ENCODE measurements around the gene CAPZA2. TPM values are rescaled to one million over a fixed set of nuclear protein-coding genes. Genes with fewer than 3 reads are reported as not detected.

Gene CAPZA2
- polyA plus RNA-seq, 1 experiment: 188 TPM

- no peak for DNase-seq (ENCODE audit: low read depth, low spot score)
- CTCF ChIA-PET: interaction anchor here (0.6 to 1.1 kb wide), 2 partner anchors 8 to 839 kb away, joined by 3 read pairs; no protein-coding TSS in a partner anchor
- no peak overlapping the region for H3K27ac ChIP-seq (ENCODE audit: low read depth, low read length)
- H3K27me3 ChIP-seq (ENCODE audit: control insufficient read depth, insufficient read depth, low read length): no peaks in the 10 kb centered on the region
- no peak overlapping the region for H3K4me3 ChIP-seq (ENCODE audit: low read depth, low read length)
- POLR2A ChIA-PET: no interaction called here
- TF ChIP-seq CTCF (IDR thresholded peaks at IDR 0.05; ENCODE audit: low read depth, low read length): no peak
- no peaks in the 10 kb centered on the region for H3K9me3 ChIP-seq (ENCODE audit: control insufficient read depth, insufficient read depth, low read length)
These were observed 60.2 kb downstream of the CAPZA2 start for GRCh38 chr7:116922545-116922944.

DNA sequence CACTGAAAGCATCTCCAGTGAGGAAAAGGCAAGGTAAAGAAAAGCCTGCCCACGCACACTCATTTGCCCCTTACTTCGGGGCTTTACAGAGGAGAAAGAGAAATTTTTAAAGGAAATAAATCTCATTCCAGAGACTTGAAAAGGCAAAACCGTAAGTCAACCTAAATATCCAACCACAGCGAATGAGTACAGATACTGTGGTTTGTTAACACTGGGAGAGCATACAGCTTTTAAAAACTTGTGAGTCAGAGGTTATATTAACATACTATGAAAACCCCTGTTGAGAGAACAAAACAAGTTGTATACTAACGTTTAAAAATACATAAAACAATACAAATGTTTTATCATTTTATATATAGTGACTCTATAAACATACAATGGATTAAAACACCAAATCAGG lies 62.4 kb downstream of the CAPZA2 start:
- ChIA-PET POLR2A (no interaction called here), CTCF (interaction anchor here (0.7 kb wide), 1 partner anchor 15 kb away, joined by 4 read pairs; no protein-coding TSS in a partner anchor)
- peak; percentile 3 for DNase-seq (ENCODE audit: low read depth, low spot score)
- H3K27ac ChIP-seq (ENCODE audit: low read depth, low read length): no peak overlapping the region
- no peaks in the 10 kb centered on the region for H3K27me3 ChIP-seq (ENCODE audit: control insufficient read depth, insufficient read depth, low read length)
- no peaks in the 10 kb centered on the region for H3K9me3 ChIP-seq (ENCODE audit: control insufficient read depth, insufficient read depth, low read length)
- TF ChIP-seq CTCF (IDR thresholded peaks at IDR 0.05; ENCODE audit: low read depth, low read length): no peak
- no peak overlapping the region for H3K4me3 ChIP-seq (ENCODE audit: low read depth, low read length)

DNA sequence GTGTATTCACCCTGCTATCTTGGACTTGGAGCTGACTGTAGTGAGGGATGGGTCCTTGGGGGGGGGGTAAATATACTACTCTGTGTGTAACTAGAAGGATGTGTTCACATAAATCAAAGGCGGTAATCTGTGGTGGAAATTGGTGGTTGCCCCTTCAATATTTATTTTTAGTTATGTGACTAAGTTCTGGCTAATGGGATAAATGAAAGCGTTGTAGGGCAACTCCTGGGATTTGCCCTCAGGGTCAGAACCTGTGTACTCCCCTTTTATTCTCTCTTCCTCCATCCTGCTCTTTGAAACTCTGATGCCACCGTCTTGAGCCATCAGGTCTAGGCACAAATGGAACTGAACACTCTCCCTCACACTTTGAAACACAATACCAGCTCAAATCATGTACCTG lies 66.6 kb downstream of the CAPZA2 start:
- no peak overlapping the region for H3K27ac ChIP-seq (ENCODE audit: low read depth, low read length)
- no peak for DNase-seq (ENCODE audit: low read depth, low spot score)
- H3K4me3 ChIP-seq (ENCODE audit: low read depth, low read length): no peak overlapping the region
- POLR2A ChIA-PET: no interaction called here
- H3K27me3 ChIP-seq (ENCODE audit: control insufficient read depth, insufficient read depth, low read length): no peaks in the 10 kb centered on the region
- TF ChIP-seq CTCF (IDR thresholded peaks at IDR 0.05; ENCODE audit: low read depth, low read length): no peak
- CTCF ChIA-PET: interaction anchor here (0.8 to 5.7 kb wide), 8 partner anchors 13 to 197 kb away, joined by 3 to 76 read pairs (median 6); no protein-coding TSS in a partner anchor
- no peaks in the 10 kb centered on the region for H3K9me3 ChIP-seq (ENCODE audit: control insufficient read depth, insufficient read depth, low read length)

- Histone ChIP-seq H3K4me3 (ENCODE audit: low read depth, low read length) (no peak overlapping the region), H3K9me3 (ENCODE audit: control insufficient read depth, insufficient read depth, low read length) (no peaks in the 10 kb centered on the region), H3K27ac (ENCODE audit: low read depth, low read length) (no peak overlapping the region), H3K27me3 (ENCODE audit: control insufficient read depth, insufficient read depth, low read length) (no peaks in the 10 kb centered on the region)
- ChIA-PET CTCF (interaction anchor here (0.6 to 5.7 kb wide), 32 partner anchors 8 to 785 kb away, joined by 3 to 76 read pairs (median 4); no protein-coding TSS in a partner anchor), POLR2A (no interaction called here)
- TF ChIP-seq CTCF (IDR thresholded peaks at IDR 0.05; ENCODE audit: low read depth, low read length): peak; percentile 91
- peak; percentile 58 for DNase-seq (ENCODE audit: low read depth, low spot score)
These were observed 67.8 kb downstream of the CAPZA2 start for GRCh38 chr7:116929914-116930913.

DNA sequence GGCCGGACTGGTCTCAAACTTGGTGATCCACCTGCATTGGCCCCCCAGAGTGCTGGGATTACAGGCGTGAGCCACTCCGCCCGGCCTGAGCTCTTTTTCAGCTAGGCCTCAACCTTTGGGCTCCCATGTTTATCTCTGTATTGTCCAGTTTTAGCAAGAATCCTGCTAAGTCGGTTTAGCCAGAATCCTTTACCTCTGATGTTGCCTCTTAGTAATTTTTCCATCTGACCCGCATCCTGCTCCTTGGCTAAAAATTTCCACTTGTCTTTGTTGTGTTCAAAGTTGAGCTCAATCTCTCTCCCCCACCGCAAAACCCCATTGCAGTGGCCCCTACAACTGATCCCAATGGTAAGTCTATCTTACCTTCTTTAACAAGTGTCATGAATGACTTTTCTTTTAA lies 70.2 kb downstream of the CAPZA2 start:
- ChIA-PET POLR2A (no interaction called here), CTCF (interaction anchor here (0.7 to 5.7 kb wide), 15 partner anchors 8 to 452 kb away, joined by 3 to 76 read pairs (median 5); no protein-coding TSS in a partner anchor)
- no peak for DNase-seq (ENCODE audit: low read depth, low spot score)
- Histone ChIP-seq H3K27me3 (ENCODE audit: control insufficient read depth, insufficient read depth, low read length) (no peaks in the 10 kb centered on the region), H3K27ac (ENCODE audit: low read depth, low read length) (no peak overlapping the region), H3K9me3 (ENCODE audit: control insufficient read depth, insufficient read depth, low read length) (no peaks in the 10 kb centered on the region), H3K4me3 (ENCODE audit: low read depth, low read length) (no peak overlapping the region)
- no peak for TF ChIP-seq CTCF (IDR thresholded peaks at IDR 0.05; ENCODE audit: low read depth, low read length)
